ENCODE results near the gene SH2D5.

SH2D5 gene

DNA sequence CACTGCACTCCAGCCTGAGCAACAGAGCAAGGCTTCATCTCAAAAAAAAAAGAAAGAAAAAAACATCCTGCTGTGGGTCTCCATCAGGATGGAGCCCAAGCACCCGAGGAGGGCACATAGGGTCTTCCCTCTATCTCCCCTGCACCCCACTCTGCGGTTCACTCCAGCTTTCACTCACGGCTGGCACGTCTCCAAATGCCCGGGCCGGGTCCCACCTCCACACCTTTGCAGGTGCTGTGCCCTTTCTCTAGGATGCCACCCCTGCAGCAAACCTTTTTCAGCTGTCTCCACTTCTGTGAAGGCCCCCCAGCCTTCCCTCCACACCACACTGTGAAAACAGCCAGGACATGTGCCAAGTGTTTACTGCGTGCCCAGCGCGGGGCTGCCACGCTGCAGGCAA lies 48.9 kb downstream of the SH2D5 start:
- TF ChIP-seq MAX (IDR thresholded peaks at IDR 0.05) (no peak), RAD21 (IDR thresholded peaks at IDR 0.05; ENCODE audit: low read depth) (no peak), TCF12 (IDR thresholded peaks at IDR 0.05; ENCODE audit: low read depth) (no peak)

DNA sequence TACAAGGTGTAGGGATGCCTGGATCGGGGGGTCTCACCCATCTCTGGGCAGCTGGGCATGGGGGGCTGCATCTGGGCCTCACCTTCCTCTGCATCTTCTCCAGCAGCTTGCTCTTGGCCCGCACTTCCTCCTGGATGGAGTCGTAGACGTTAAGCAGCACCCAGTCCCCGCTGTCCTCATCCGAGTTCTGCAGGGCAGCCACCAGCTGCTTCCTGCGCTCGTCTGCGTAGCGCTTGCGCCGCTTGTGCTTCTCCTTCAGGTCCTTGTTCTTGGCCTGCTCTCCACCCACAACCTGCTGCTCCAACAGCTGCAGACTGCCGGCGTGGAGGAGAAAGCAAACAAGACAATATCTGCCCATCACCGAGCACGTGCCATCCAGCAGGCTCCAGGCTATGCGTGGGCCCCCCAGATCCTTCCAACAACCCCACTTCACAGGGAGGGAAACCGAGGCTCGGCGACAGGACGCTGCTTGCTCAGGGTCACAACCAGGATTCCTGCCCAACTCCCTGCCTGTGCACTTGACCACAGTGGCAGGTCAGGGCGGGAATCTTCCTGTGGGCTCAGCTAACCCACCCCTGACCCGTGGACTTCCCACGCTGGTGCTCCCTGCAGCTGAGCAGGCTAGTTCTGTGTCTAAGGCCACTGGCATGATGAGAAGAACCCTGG lies 49.8 kb downstream of the SH2D5 start:
- TF ChIP-seq EP300 (IDR thresholded peaks at IDR 0.05; ENCODE audit: borderline replicate concordance) (no peak), NFIC (IDR thresholded peaks at IDR 0.05) (no peak), EGR1 (IDR thresholded peaks at IDR 0.05) (no peak), CEBPB (IDR thresholded peaks at IDR 0.05) (no peak), ZBTB7A (IDR thresholded peaks at IDR 0.05; ENCODE audit: low read depth) (no peak)
- TF ChIP-seq, protein P1, sequence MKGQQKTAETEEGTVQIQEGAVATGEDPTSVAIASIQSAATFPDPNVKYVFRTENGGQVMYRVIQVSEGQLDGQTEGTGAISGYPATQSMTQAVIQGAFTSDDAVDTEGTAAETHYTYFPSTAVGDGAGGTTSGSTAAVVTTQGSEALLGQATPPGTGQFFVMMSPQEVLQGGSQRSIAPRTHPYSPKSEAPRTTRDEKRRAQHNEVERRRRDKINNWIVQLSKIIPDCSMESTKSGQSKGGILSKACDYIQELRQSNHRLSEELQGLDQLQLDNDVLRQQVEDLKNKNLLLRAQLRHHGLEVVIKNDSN (IDR thresholded peaks at IDR 0.05), result no peak

DNA sequence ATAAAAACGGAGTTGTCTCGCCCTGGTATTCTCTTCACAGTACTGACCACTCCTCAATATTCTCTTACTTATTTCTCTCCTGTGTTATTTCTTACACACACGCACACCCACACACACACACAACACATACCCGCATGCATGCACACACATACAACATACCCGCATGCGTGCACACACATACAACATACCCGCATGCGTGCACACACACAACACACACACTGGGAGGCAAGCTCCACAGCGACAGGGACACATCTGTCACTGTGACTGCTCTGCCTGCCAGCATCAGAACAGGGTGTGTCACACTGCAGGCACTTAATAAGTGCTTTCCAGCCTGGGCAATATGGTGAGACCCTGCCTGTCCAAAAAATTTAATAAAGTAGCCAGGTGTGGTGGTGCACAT lies 50.5 kb downstream of the SH2D5 start:
- TF ChIP-seq TAF1 (IDR thresholded peaks at IDR 0.05; ENCODE audit: low read depth) (no peak), EP300 (IDR thresholded peaks at IDR 0.05; ENCODE audit: borderline replicate concordance) (no peak), TEAD4 (IDR thresholded peaks at IDR 0.05) (no peak), YY1 (IDR thresholded peaks at IDR 0.05; ENCODE audit: low read depth) (no peak), ZBTB7A (IDR thresholded peaks at IDR 0.05; ENCODE audit: low read depth) (no peak), FOXM1 (IDR thresholded peaks at IDR 0.05; ENCODE audit: borderline replicate concordance, low read depth) (no peak), TCF12 (IDR thresholded peaks at IDR 0.05; ENCODE audit: low read depth) (no peak), MAX (IDR thresholded peaks at IDR 0.05) (no peak), EGR1 (IDR thresholded peaks at IDR 0.05) (no peak), RAD21 (IDR thresholded peaks at IDR 0.05; ENCODE audit: low read depth) (no peak)
- TF ChIP-seq, protein P1 (IDR thresholded peaks at IDR 0.05), result no peak
- TF ChIP-seq, protein P2, sequence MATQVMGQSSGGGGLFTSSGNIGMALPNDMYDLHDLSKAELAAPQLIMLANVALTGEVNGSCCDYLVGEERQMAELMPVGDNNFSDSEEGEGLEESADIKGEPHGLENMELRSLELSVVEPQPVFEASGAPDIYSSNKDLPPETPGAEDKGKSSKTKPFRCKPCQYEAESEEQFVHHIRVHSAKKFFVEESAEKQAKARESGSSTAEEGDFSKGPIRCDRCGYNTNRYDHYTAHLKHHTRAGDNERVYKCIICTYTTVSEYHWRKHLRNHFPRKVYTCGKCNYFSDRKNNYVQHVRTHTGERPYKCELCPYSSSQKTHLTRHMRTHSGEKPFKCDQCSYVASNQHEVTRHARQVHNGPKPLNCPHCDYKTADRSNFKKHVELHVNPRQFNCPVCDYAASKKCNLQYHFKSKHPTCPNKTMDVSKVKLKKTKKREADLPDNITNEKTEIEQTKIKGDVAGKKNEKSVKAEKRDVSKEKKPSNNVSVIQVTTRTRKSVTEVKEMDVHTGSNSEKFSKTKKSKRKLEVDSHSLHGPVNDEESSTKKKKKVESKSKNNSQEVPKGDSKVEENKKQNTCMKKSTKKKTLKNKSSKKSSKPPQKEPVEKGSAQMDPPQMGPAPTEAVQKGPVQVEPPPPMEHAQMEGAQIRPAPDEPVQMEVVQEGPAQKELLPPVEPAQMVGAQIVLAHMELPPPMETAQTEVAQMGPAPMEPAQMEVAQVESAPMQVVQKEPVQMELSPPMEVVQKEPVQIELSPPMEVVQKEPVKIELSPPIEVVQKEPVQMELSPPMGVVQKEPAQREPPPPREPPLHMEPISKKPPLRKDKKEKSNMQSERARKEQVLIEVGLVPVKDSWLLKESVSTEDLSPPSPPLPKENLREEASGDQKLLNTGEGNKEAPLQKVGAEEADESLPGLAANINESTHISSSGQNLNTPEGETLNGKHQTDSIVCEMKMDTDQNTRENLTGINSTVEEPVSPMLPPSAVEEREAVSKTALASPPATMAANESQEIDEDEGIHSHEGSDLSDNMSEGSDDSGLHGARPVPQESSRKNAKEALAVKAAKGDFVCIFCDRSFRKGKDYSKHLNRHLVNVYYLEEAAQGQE (IDR thresholded peaks at IDR 0.05; ENCODE audit: low read depth), result no peak

DNA sequence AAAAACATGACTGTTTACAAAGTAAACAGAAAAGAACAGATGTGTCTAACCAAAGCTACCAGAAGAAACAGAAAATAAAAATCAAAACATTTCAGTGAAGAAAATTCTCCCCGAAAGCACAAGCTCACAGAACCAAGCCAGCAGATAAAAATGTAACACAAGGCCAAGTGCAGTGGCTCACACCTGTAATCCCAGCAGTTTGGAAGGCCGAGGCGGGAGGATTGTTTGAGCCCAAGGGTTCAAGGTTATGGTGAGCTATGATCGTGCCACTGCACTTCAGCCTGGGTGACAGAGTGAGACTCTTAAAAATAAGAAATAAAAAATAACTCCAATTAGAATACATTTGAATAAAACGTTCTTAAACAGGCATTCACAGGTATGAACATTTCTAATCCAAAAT lies 52.2 kb downstream of the SH2D5 start:
- TF ChIP-seq TAF1 (IDR thresholded peaks at IDR 0.05; ENCODE audit: low read depth), result no peak
- TF ChIP-seq FOXM1 (IDR thresholded peaks at IDR 0.05; ENCODE audit: borderline replicate concordance, low read depth), result no peak
- no peak for TF ChIP-seq ZBTB7A (IDR thresholded peaks at IDR 0.05; ENCODE audit: low read depth)
- TF ChIP-seq NFIC (IDR thresholded peaks at IDR 0.05), result no peak
- TF ChIP-seq TCF12 (IDR thresholded peaks at IDR 0.05; ENCODE audit: low read depth), result no peak
- TF ChIP-seq MAX (IDR thresholded peaks at IDR 0.05), result no peak
- no peak for TF ChIP-seq EP300 (IDR thresholded peaks at IDR 0.05; ENCODE audit: borderline replicate concordance)
- no peak for TF ChIP-seq CEBPB (IDR thresholded peaks at IDR 0.05)
- no peak for TF ChIP-seq EGR1 (IDR thresholded peaks at IDR 0.05)
- TF ChIP-seq, protein P2 (IDR thresholded peaks at IDR 0.05; ENCODE audit: low read depth), result no peak
- TF ChIP-seq, protein P1 (IDR thresholded peaks at IDR 0.05), result no peak
- TF ChIP-seq TEAD4 (IDR thresholded peaks at IDR 0.05), result no peak
- TF ChIP-seq CREB1 (IDR thresholded peaks at IDR 0.05; ENCODE audit: low read depth), result no peak
- no peak for TF ChIP-seq RAD21 (IDR thresholded peaks at IDR 0.05; ENCODE audit: low read depth)

DNA sequence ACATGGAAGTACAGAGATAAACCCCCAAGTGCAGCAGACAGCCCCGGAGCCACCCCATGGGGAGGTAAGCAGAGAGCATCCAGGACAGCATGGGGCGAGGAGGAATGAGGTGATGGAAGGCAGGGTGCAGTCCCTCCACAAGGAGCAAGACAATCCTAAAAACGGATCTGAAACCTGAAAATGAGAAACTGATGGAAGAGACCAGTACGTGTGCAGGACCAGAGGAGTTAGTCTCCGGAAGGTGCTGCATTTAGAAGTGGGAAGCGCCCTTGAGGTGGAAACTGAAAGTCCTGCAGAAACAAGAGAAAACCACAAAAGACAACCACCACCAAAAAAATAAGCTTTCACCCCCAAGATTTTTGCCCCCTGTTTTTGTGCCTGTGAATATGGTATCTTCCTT lies 53.9 kb downstream of the SH2D5 start:
- TF ChIP-seq, protein P1 (IDR thresholded peaks at IDR 0.05), result no peak

- TF ChIP-seq, protein P1 (IDR thresholded peaks at IDR 0.05), result no peak
- TF ChIP-seq TCF12 (IDR thresholded peaks at IDR 0.05; ENCODE audit: low read depth), result no peak
These were observed 60.3 kb downstream of the SH2D5 start for GRCh38 chr1:20672265-20672632.

Data from Ishikawa (cell line).